ENCODE results near the gene CDC25B.

CDC25B gene

DNA sequence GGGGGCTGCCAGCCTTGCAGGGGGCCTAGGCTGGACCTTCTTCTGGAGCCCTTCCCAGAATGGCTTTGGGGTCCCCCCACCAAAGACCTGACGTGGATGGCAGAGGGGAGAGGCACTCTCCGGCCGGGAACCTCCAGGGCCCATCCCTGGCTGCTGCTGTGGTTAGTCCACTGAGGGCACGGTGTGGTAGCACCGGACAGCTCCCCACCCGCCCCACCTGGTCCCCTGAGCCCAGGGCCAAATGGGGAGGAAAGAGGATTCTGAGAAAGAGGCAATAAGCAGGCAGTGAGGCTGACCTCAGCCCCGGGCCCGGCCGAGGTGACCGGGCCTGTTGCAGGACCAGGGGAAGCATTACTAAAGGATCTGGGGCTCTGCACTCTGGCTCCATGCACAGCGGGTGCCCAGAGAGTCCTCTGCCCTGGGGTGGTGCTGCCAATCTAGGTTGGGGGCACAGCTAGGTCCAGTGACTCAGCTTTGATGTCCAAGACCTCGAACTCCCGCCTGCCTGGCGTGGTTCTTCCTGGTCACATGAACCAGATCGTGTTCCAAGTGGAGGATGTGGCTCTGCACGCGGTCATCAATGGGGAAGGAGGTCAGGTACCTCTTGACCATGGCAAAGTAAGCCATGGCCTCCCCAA lies 11.8 kb upstream of the CDC25B start:
- Histone ChIP-seq H3K79me1 (replicated peaks; ENCODE audit: low read length, poor library complexity, severe bottlenecking) (peaks cover 18% of the 10 kb centered on the region), H2AFZ (ENCODE audit: low read depth, low read length) (no peak overlapping the region), H3K4ac (ENCODE audit: low read depth in 1 of 2, low read length in 2 of 2) (no peak overlapping the region), H3K27ac (ENCODE audit: low read length, poor library complexity, severe bottlenecking) (no peak overlapping the region), H3K9ac (ENCODE audit: low read length) (peak overlapping the region; percentile 87), H3K27me3 (ENCODE audit: control insufficient read depth in 1 of 2, insufficient read depth in 1 of 2, low read length in 2 of 2) (peaks cover 0 to under 1% of the 10 kb centered on the region in 2 experiments), H3K4me3 (ENCODE audit: insufficient read depth in 1 of 2, low read depth in 1 of 2, low read length in 2 of 2) (peak overlapping the region in 1 of 2 experiments; percentile 88), H3K9me3 (ENCODE audit: control insufficient read depth, low read length) (no peaks in the 10 kb centered on the region), H3K14ac (ENCODE audit: low read length in 2 of 2) (no peak overlapping the region), H4K8ac (ENCODE audit: low read length) (no peak overlapping the region), H3K23ac (ENCODE audit: low read length in 2 of 2) (no peak overlapping the region), H3K4me2 (ENCODE audit: low read length, poor library complexity, severe bottlenecking) (no peak overlapping the region), H3K4me1 (ENCODE audit: control insufficient read depth, insufficient read depth, low read depth, low read length) (peaks cover 34% of the 10 kb centered on the region), H2BK12ac (ENCODE audit: low read length in 2 of 2) (no peak overlapping the region), H2BK120ac (ENCODE audit: low read depth, low read length) (no peak overlapping the region), H3K18ac (ENCODE audit: low read depth in 1 of 2, low read length in 2 of 2) (no peak overlapping the region), H2AK5ac (ENCODE audit: low read length, severe bottlenecking) (no peak overlapping the region), H2BK5ac (ENCODE audit: low read depth, low read length, poor library complexity, severe bottlenecking) (no peak overlapping the region), H4K91ac (ENCODE audit: low read length) (no peak overlapping the region), H2BK15ac (ENCODE audit: low read depth, poor library complexity, severe bottlenecking) (no peak overlapping the region), H3K36me3 (ENCODE audit: control insufficient read depth in 1 of 2, insufficient read depth in 2 of 2, low read depth in 1 of 2, low read length in 2 of 2) (peaks cover 23 to 29% of the 10 kb centered on the region in 2 experiments)
- 96% methylated on average over 17 of the region's 17 CpGs for whole genome bisulfite sequencing
- no peak for DNase-seq

DNA sequence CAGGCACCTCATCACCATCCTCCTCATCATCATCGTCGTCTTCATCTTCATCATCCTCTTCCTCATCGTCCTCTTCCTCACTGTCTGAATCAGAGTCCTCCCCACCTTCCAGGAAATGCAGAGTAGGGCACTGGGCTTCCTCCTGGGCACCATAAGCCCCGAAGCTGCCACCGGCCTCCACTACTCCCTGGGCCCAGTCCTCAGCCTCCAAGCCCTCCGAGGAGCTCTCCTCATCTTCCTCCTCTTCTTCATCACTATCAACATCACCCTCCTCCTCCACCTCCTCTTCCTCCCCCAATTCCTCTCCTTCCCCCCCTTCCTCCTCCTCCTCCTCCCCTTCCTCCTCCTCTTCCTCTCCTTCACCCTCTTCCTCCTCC lies 11.3 kb upstream of the CDC25B start:
- no peak overlapping the region for H3K14ac ChIP-seq (ENCODE audit: low read length in 2 of 2)
- 96% methylated on average over 6 of the region's 6 CpGs for WGBS
- no peak overlapping the region for H3K4ac ChIP-seq (ENCODE audit: low read depth in 1 of 2, low read length in 2 of 2)

DNA sequence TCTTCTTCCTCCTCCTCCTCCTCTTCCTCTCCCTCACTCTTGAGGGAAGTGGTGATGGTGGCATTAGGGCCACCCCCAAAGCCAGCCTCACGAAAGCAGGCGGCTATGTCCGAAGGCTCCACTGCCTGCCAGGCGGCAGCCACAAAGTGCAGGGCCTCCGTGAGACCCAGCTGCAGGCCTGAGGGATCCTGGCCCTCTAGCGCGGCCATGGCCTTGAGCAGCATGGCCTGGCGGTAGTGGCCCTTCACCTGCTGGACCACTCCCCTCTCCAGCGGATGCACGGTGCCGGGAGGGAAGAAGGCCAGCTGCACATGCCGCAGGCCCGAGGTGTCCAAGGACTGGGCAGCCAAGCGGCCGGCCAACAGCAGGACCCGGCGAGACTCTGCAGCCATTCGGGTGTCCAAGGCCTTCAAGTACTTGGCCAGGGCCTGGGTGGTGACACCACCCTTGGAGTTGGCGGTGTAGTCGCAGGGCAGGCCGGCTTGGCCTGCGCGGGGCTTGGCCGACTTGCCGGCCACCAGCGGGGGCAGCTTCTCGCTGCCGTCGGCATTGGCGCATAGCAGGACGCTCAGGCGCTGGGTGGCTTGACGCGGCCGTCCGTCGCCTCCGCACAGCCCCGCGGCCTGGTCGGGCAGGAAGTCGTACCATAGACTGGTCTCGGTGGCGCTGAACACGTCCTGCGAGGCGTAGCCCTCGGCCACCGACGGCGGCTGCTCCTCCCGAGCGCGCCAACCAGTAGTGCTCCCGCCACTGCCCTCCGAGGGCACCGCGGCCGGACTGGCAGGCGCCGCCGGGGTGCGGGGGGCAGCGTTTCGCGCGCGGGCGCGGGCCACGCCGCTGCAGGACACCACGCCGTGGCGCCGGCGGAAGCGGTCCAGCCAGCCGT lies 10.6 kb upstream of the CDC25B start:
- peaks cover 23 to 29% of the 10 kb centered on the region in 2 experiments for H3K36me3 ChIP-seq (ENCODE audit: control insufficient read depth in 1 of 2, insufficient read depth in 2 of 2, low read depth in 1 of 2, low read length in 2 of 2)
- no peak overlapping the region for H2AK5ac ChIP-seq (ENCODE audit: low read length, severe bottlenecking)
- peak overlapping the region; percentile 87 for H3K9ac ChIP-seq (ENCODE audit: low read length)
- H3K23ac ChIP-seq (ENCODE audit: low read length in 2 of 2), result peak overlapping the region in 1 of 2 experiments; percentile 61
- peak overlapping the region in 1 of 2 experiments; percentile 61 for H2BK12ac ChIP-seq (ENCODE audit: low read length in 2 of 2)
- H3K79me1 ChIP-seq (replicated peaks; ENCODE audit: low read length, poor library complexity, severe bottlenecking), result peaks cover 18% of the 10 kb centered on the region
- no peak overlapping the region for H4K8ac ChIP-seq (ENCODE audit: low read length)
- H2BK15ac ChIP-seq (ENCODE audit: low read depth, poor library complexity, severe bottlenecking), result no peak overlapping the region
- H2BK5ac ChIP-seq (ENCODE audit: low read depth, low read length, poor library complexity, severe bottlenecking), result no peak overlapping the region
- peak; percentile 9 for DNase-seq
- H2BK120ac ChIP-seq (ENCODE audit: low read depth, low read length), result no peak overlapping the region
- no peaks in the 10 kb centered on the region for H3K9me3 ChIP-seq (ENCODE audit: control insufficient read depth, low read length)
- H3K18ac ChIP-seq (ENCODE audit: low read depth in 1 of 2, low read length in 2 of 2), result peak overlapping the region; percentile 10 to 93
- peak overlapping the region; percentile 56 to 88 for H3K4me3 ChIP-seq (ENCODE audit: insufficient read depth in 1 of 2, low read depth in 1 of 2, low read length in 2 of 2)
- peak overlapping the region; percentile 41 to 86 for H3K4ac ChIP-seq (ENCODE audit: low read depth in 1 of 2, low read length in 2 of 2)
- H3K27me3 ChIP-seq (ENCODE audit: control insufficient read depth in 1 of 2, insufficient read depth in 1 of 2, low read length in 2 of 2), result no peaks in the 10 kb centered on the region
- H4K91ac ChIP-seq (ENCODE audit: low read length), result peak overlapping the region; percentile 18
- H3K27ac ChIP-seq (ENCODE audit: low read length, poor library complexity, severe bottlenecking), result no peak overlapping the region
- H3K4me1 ChIP-seq (ENCODE audit: control insufficient read depth, insufficient read depth, low read depth, low read length), result peaks cover 34% of the 10 kb centered on the region
- H2AFZ ChIP-seq (ENCODE audit: low read depth, low read length), result peak overlapping the region; percentile 77
- peak overlapping the region in 1 of 2 experiments; percentile 86 for H3K14ac ChIP-seq (ENCODE audit: low read length in 2 of 2)
- 69% methylated on average over 79 of the region's 79 CpGs for WGBS
- peak overlapping the region; percentile 81 for H3K4me2 ChIP-seq (ENCODE audit: low read length, poor library complexity, severe bottlenecking)

More for the DNA sequence above, 11.3 kb upstream of the CDC25B start:
- no peak overlapping the region for H4K8ac ChIP-seq (ENCODE audit: low read length)
- H2AFZ ChIP-seq (ENCODE audit: low read depth, low read length), result no peak overlapping the region
- no peak overlapping the region for H4K91ac ChIP-seq (ENCODE audit: low read length)
- H3K18ac ChIP-seq (ENCODE audit: low read depth in 1 of 2, low read length in 2 of 2), result no peak overlapping the region
- peak overlapping the region; percentile 87 for H3K9ac ChIP-seq (ENCODE audit: low read length)
- no peak overlapping the region for H2BK12ac ChIP-seq (ENCODE audit: low read length in 2 of 2)
- H3K27me3 ChIP-seq (ENCODE audit: control insufficient read depth in 1 of 2, insufficient read depth in 1 of 2, low read length in 2 of 2), result no peaks in the 10 kb centered on the region
- H3K9me3 ChIP-seq (ENCODE audit: control insufficient read depth, low read length), result no peaks in the 10 kb centered on the region
- no peak overlapping the region for H2BK120ac ChIP-seq (ENCODE audit: low read depth, low read length)
- H2AK5ac ChIP-seq (ENCODE audit: low read length, severe bottlenecking), result no peak overlapping the region
- peaks cover 18% of the 10 kb centered on the region for H3K79me1 ChIP-seq (replicated peaks; ENCODE audit: low read length, poor library complexity, severe bottlenecking)
- peaks cover 23 to 29% of the 10 kb centered on the region in 2 experiments for H3K36me3 ChIP-seq (ENCODE audit: control insufficient read depth in 1 of 2, insufficient read depth in 2 of 2, low read depth in 1 of 2, low read length in 2 of 2)
- peaks cover 34% of the 10 kb centered on the region for H3K4me1 ChIP-seq (ENCODE audit: control insufficient read depth, insufficient read depth, low read depth, low read length)
- H2BK5ac ChIP-seq (ENCODE audit: low read depth, low read length, poor library complexity, severe bottlenecking), result no peak overlapping the region
- DNase-seq, result no peak
- no peak overlapping the region for H3K4me2 ChIP-seq (ENCODE audit: low read length, poor library complexity, severe bottlenecking)
- H3K27ac ChIP-seq (ENCODE audit: low read length, poor library complexity, severe bottlenecking), result no peak overlapping the region
- no peak overlapping the region for H2BK15ac ChIP-seq (ENCODE audit: low read depth, poor library complexity, severe bottlenecking)
- H3K23ac ChIP-seq (ENCODE audit: low read length in 2 of 2), result no peak overlapping the region
- peak overlapping the region in 1 of 2 experiments; percentile 88 for H3K4me3 ChIP-seq (ENCODE audit: insufficient read depth in 1 of 2, low read depth in 1 of 2, low read length in 2 of 2)

DNA sequence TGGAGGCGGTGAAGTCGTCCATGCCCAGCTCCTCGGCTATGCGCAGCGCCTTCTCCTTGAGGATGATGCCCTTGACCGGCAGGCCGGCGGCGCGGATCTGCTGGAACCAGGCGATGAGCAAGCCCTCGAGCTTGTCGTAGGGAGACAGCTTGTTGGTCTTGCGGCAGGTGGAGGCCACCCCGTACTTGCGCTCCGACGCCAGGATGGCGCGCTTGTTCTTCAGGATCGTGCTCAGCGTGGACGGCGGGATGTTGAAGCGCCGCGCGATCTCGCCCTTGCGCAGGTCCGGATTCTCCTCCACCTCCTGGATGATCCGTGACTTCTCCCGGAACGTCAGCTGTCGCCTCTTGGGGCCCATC lies 10.0 kb upstream of the CDC25B start:
- Histone ChIP-seq H2BK12ac (ENCODE audit: low read length in 2 of 2) (peak overlapping the region in 1 of 2 experiments; percentile 61), H3K4me3 (ENCODE audit: insufficient read depth in 1 of 2, low read depth in 1 of 2, low read length in 2 of 2) (peak overlapping the region; percentile 56 to 88), H2BK15ac (ENCODE audit: low read depth, poor library complexity, severe bottlenecking) (no peak overlapping the region), H3K4me1 (ENCODE audit: control insufficient read depth, insufficient read depth, low read depth, low read length) (peaks cover 32% of the 10 kb centered on the region), H2BK5ac (ENCODE audit: low read depth, low read length, poor library complexity, severe bottlenecking) (no peak overlapping the region), H2AK5ac (ENCODE audit: low read length, severe bottlenecking) (peak overlapping the region; percentile 44), H2AFZ (ENCODE audit: low read depth, low read length) (peak overlapping the region; percentile 77), H3K18ac (ENCODE audit: low read depth in 1 of 2, low read length in 2 of 2) (peak overlapping the region; percentile 10 to 93), H3K23ac (ENCODE audit: low read length in 2 of 2) (peak overlapping the region in 1 of 2 experiments; percentile 61), H3K27me3 (ENCODE audit: control insufficient read depth in 1 of 2, insufficient read depth in 1 of 2, low read length in 2 of 2) (no peaks in the 10 kb centered on the region), H3K4ac (ENCODE audit: low read depth in 1 of 2, low read length in 2 of 2) (peak overlapping the region in 1 of 2 experiments; percentile 86), H3K9ac (ENCODE audit: low read length) (peak overlapping the region; percentile 87), H4K8ac (ENCODE audit: low read length) (no peak overlapping the region), H3K4me2 (ENCODE audit: low read length, poor library complexity, severe bottlenecking) (peak overlapping the region; percentile 81), H3K9me3 (ENCODE audit: control insufficient read depth, low read length) (no peaks in the 10 kb centered on the region), H3K27ac (ENCODE audit: low read length, poor library complexity, severe bottlenecking) (no peak overlapping the region), H4K91ac (ENCODE audit: low read length) (no peak overlapping the region), H2BK120ac (ENCODE audit: low read depth, low read length) (peak overlapping the region; percentile 94), H3K36me3 (ENCODE audit: control insufficient read depth in 1 of 2, insufficient read depth in 2 of 2, low read depth in 1 of 2, low read length in 2 of 2) (peaks cover 23 to 29% of the 10 kb centered on the region in 2 experiments), H3K79me1 (replicated peaks; ENCODE audit: low read length, poor library complexity, severe bottlenecking) (peaks cover 18% of the 10 kb centered on the region), H3K14ac (ENCODE audit: low read length in 2 of 2) (peak overlapping the region in 1 of 2 experiments; percentile 85)
- peak; percentile 69 for DNase-seq
- WGBS, result 4% methylated on average over 30 of the region's 35 CpGs

All from mesenchymal stem cell (in vitro differentiated cells and primary cell).